ENCODE data around the gene SPEN. TPM values are rescaled to one million over a fixed set of nuclear protein-coding genes. Genes with fewer than 3 reads are reported as not detected.
A peak's percentile ranks its signal among the peaks of the same experiment; 100 is the strongest.
"Not testable (repeated sequence)": the region's sequence is repeated elsewhere in the genome, so short reads cannot be mapped to it uniquely, and the experiment has no call there.

The SPEN gene
- total RNA-seq, 1 donor from 2014 or later = 24.0 TPM

DNA sequence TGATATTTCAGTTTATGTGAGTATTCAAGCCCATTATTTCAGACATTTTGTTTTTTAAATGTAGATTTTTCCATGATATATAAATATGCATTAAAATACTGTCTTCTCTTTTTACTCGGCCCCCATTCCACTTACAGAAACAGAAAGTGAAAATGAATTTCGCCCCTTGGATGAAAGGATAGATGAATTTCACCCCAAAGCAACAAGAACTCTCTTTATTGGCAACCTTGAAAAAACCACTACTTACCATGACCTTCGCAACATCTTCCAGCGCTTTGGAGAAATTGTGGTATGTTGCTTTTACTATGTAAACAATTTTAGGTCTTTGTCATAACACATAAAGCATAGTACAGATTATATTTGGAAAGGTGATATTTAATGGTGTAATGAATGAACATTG lies 68.5 kb downstream of the SPEN start:
- Histone ChIP-seq H3K4me3 (ENCODE audit: low read depth, low read length) (no peak overlapping the region), H3K36me3 (ENCODE audit: control insufficient read depth, insufficient read depth, low read length) (no peaks in the 10 kb centered on the region), H3K27me3 (ENCODE audit: control insufficient read depth, insufficient read depth, low read length) (no peaks in the 10 kb centered on the region)
- TF ChIP-seq, protein P1, sequence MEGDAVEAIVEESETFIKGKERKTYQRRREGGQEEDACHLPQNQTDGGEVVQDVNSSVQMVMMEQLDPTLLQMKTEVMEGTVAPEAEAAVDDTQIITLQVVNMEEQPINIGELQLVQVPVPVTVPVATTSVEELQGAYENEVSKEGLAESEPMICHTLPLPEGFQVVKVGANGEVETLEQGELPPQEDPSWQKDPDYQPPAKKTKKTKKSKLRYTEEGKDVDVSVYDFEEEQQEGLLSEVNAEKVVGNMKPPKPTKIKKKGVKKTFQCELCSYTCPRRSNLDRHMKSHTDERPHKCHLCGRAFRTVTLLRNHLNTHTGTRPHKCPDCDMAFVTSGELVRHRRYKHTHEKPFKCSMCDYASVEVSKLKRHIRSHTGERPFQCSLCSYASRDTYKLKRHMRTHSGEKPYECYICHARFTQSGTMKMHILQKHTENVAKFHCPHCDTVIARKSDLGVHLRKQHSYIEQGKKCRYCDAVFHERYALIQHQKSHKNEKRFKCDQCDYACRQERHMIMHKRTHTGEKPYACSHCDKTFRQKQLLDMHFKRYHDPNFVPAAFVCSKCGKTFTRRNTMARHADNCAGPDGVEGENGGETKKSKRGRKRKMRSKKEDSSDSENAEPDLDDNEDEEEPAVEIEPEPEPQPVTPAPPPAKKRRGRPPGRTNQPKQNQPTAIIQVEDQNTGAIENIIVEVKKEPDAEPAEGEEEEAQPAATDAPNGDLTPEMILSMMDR (IDR thresholded peaks at IDR 0.05; ENCODE audit: insufficient read depth, low read length, poor library complexity, severe bottlenecking) = no peak
- no peak for DNase-seq (ENCODE audit: low read depth)

DNA sequence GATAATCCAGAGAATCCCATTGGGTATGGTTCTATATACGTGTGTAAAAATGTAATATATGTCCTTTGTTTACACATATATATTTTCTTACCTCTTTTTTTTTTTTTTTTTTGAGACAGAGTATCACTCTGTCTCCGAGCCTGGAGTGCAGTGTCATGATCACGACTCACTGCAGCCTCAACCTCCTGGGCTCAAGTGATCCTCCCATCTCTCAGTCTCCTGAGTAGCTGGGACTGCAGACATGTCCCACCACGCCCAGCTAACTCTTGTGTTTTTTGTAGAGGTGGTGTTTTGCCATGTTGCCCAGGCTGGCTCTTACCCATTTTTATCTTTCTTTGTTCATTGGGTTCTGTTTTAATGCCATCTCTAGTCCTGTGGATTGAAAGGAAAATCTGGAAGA lies 68.9 kb downstream of the SPEN start:
- no peak for DNase-seq (ENCODE audit: low read depth)
- no peak overlapping the region for H3K4me3 ChIP-seq (ENCODE audit: low read depth, low read length)
- no peaks in the 10 kb centered on the region for H3K36me3 ChIP-seq (ENCODE audit: control insufficient read depth, insufficient read depth, low read length)
- TF ChIP-seq, protein P1 (IDR thresholded peaks at IDR 0.05; ENCODE audit: insufficient read depth, low read length, poor library complexity, severe bottlenecking) = no peak
- no peaks in the 10 kb centered on the region for H3K27me3 ChIP-seq (ENCODE audit: control insufficient read depth, insufficient read depth, low read length)

DNA sequence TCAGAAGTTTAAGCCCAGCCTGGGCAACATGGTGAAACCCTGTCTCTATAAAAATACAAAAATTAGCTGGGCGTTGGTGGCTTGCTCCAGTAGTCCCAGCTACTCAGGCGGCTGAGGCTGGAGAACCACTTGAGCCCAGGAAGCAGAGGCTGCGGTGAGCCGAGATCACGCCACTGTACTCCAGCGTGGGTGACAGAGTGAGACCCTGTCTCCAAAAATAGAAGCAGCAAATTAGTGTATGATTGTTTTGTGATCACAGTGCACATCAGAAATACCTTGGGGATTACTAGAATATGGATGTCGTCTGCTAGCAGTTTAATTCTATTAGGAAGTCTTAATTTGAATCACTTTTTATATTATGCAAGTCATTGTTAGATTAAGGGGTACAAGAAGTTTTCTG lies 69.4 kb downstream of the SPEN start:
- Histone ChIP-seq H3K27me3 (ENCODE audit: control insufficient read depth, insufficient read depth, low read length) (no peaks in the 10 kb centered on the region), H3K36me3 (ENCODE audit: control insufficient read depth, insufficient read depth, low read length) (no peaks in the 10 kb centered on the region), H3K4me3 (ENCODE audit: low read depth, low read length) (no peak overlapping the region)
- TF ChIP-seq, protein P1 (IDR thresholded peaks at IDR 0.05; ENCODE audit: insufficient read depth, low read length, poor library complexity, severe bottlenecking) = no peak
- no peak for DNase-seq (ENCODE audit: low read depth)

DNA sequence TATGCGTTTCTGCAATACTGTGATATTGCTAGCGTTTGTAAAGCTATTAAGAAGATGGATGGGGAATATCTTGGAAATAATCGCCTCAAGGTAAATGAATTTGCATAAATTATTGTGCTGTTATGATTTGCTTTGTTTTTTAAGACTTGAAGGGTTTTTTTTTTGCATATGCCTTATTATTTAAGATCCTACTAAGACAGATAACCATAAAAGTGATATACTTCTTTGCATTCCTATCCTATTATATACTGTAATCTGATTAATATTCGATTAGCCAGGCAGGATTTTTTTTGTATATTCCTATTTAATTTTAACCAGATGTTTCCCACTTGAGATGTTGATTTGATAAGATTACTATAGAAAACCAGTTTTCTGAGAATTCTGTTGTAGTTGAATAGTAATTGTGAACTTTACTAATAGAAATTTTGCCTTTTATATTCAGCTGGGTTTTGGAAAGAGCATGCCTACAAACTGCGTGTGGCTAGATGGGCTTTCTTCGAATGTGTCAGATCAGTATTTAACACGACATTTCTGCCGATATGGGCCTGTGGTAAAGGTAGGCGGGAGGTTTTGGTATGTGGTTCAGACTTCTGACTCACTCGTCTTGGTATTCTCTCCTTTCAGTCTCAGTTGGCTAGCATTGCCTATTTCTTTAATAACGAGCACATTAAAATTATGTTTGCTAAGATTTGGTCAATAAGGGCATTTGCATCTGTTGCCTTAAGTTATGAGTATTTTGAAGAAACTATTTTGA lies 71.6 kb downstream of the SPEN start:
- peak; percentile 68 for DNase-seq (ENCODE audit: low read depth)
- H3K4me3 ChIP-seq (ENCODE audit: low read depth, low read length) = no peak overlapping the region
- TF ChIP-seq, protein P1 (IDR thresholded peaks at IDR 0.05; ENCODE audit: insufficient read depth, low read length, poor library complexity, severe bottlenecking) = no peak
- no peaks in the 10 kb centered on the region for H3K36me3 ChIP-seq (ENCODE audit: control insufficient read depth, insufficient read depth, low read length)
- H3K27me3 ChIP-seq (ENCODE audit: control insufficient read depth, insufficient read depth, low read length) = no peaks in the 10 kb centered on the region

DNA sequence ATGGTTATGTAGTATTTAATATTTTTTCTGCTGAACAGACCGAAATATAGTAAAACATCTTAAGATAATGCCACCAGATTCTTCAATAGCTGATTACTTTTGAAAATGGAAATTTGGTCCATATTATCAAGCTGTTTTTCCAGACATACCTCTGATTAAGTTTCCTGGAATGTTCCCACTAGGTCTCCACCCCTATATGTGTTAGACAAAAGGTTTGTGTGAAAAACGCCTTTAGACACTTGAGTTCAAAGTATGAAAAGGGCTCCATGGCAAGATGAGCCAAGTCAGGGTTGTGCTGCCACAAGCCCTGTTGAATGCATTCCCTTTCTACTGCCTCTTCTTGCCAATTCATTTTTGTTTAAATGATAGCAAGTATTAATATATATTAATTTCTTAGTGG lies 75.7 kb downstream of the SPEN start:
- Histone ChIP-seq H3K36me3 (ENCODE audit: control insufficient read depth, insufficient read depth, low read length) (peaks cover under 1% of the 10 kb centered on the region), H3K27me3 (ENCODE audit: control insufficient read depth, insufficient read depth, low read length) (no peaks in the 10 kb centered on the region), H3K4me3 (ENCODE audit: low read depth, low read length) (no peak overlapping the region)
- DNase-seq (ENCODE audit: low read depth) = peak; percentile 42
- TF ChIP-seq, protein P1 (IDR thresholded peaks at IDR 0.05; ENCODE audit: insufficient read depth, low read length, poor library complexity, severe bottlenecking) = no peak

DNA sequence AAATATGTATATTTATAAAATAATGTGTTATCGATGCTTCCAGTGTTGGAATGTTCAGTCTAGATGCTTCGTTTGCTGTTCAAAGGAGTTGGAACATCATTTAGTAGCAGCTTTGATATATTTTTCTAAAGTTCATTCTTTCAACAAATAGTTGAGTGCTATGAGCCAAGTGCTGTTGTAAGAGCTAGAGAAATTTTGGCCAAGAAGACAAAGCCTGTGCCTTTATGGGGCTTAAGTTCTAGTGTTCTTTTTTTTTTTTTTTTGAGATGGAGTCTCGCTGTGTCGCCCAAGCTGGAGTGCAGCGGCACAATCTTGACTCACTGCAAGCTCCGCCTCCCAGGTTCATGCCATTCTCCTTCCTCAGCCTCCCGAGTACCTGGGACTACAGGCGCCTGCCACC lies 78.9 kb downstream of the SPEN start:
- H3K4me3 ChIP-seq (ENCODE audit: low read depth, low read length); DNase-seq (ENCODE audit: low read depth); H3K27me3 ChIP-seq (ENCODE audit: control insufficient read depth, insufficient read depth, low read length); H3K36me3 ChIP-seq (ENCODE audit: control insufficient read depth, insufficient read depth, low read length): not testable (repeated sequence)

All from kidney epithelial cell (primary cell).